HG02623 (cell line): Measurements from ENCODE around the gene PTPRM.

Experiments used
- ATAC-seq: cut with Tn5 transposase; IDR thresholded peaks from one replicate; pipeline ENCODE4 v1.9.1; 2021; ENCODE audit warnings: moderate library complexity; ENCODE audit not compliant: unreplicated experiment

Gene PTPRM

GRCh38 chr18:7789856-7790552 is 222.9 kb downstream of the PTPRM start:
- no peak for ATAC-seq

- ATAC-seq = no peak
Observed at GRCh38 chr18:7793100-7793499, 226.0 kb downstream of the PTPRM start.

- no peak for ATAC-seq
Observed at GRCh38 chr18:7803956-7804469, 236.9 kb downstream of the PTPRM start.

- no peak for ATAC-seq
Observed at GRCh38 chr18:7805096-7805495, 238.0 kb downstream of the PTPRM start.

- no peak for ATAC-seq
Observed at GRCh38 chr18:7805880-7806279, 238.8 kb downstream of the PTPRM start.

- no peak for ATAC-seq
Observed at GRCh38 chr18:7807936-7808453, 240.9 kb downstream of the PTPRM start.

GRCh38 chr18:7808992-7809391 is 241.9 kb downstream of the PTPRM start:
- no peak for ATAC-seq

GRCh38 chr18:7809455-7809854 is 242.3 kb downstream of the PTPRM start:
- ATAC-seq = no peak

- no peak for ATAC-seq
Observed at GRCh38 chr18:7809978-7810377, 242.9 kb downstream of the PTPRM start.

GRCh38 chr18:7812431-7813063 is 245.4 kb downstream of the PTPRM start:
- ATAC-seq = no peak

GRCh38 chr18:7813131-7813530 is 246.0 kb downstream of the PTPRM start:
- ATAC-seq = no peak

GRCh38 chr18:7814754-7815315 is 247.7 kb downstream of the PTPRM start:
- ATAC-seq = no peak

GRCh38 chr18:7815787-7816186 is 248.7 kb downstream of the PTPRM start:
- ATAC-seq = no peak

GRCh38 chr18:7817575-7818230 is 250.6 kb downstream of the PTPRM start:
- ATAC-seq = no peak

GRCh38 chr18:7821784-7822183 is 254.7 kb downstream of the PTPRM start:
- ATAC-seq = no peak

GRCh38 chr18:7822435-7823331 is 255.6 kb downstream of the PTPRM start:
- ATAC-seq = no peak

- ATAC-seq = no peak
Observed at GRCh38 chr18:7824970-7825369, 257.9 kb downstream of the PTPRM start.

GRCh38 chr18:7830468-7830867 is 263.4 kb downstream of the PTPRM start:
- peak; percentile 64 for ATAC-seq

- ATAC-seq = no peak
Observed at GRCh38 chr18:7839548-7839947, 272.4 kb downstream of the PTPRM start.

- ATAC-seq = no peak
Observed at GRCh38 chr18:7840411-7840810, 273.3 kb downstream of the PTPRM start.
